ENCODE data around the gene CSAG3.

- TF ChIP-seq, protein P1, sequence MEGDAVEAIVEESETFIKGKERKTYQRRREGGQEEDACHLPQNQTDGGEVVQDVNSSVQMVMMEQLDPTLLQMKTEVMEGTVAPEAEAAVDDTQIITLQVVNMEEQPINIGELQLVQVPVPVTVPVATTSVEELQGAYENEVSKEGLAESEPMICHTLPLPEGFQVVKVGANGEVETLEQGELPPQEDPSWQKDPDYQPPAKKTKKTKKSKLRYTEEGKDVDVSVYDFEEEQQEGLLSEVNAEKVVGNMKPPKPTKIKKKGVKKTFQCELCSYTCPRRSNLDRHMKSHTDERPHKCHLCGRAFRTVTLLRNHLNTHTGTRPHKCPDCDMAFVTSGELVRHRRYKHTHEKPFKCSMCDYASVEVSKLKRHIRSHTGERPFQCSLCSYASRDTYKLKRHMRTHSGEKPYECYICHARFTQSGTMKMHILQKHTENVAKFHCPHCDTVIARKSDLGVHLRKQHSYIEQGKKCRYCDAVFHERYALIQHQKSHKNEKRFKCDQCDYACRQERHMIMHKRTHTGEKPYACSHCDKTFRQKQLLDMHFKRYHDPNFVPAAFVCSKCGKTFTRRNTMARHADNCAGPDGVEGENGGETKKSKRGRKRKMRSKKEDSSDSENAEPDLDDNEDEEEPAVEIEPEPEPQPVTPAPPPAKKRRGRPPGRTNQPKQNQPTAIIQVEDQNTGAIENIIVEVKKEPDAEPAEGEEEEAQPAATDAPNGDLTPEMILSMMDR (IDR thresholded peaks at IDR 0.05; ENCODE audit: low read depth, low read length, poor library complexity, severe bottlenecking): no peak
- no peak for TF ChIP-seq EZH2phosphoT487 (IDR thresholded peaks at IDR 0.05; ENCODE audit: borderline replicate concordance, low read length)
Measured at GRCh38 chrX:152798945-152799344, 39.9 kb downstream of the CSAG3 start.
